ENCODE results near the gene RAPGEF1. TPM values are rescaled to one million over a fixed set of nuclear protein-coding genes. Genes with fewer than 3 reads are reported as not detected.

RAPGEF1 gene
- total RNA-seq, 1 experiment from 2014 or later: 6.1 TPM

- no peak for DNase-seq
- Histone ChIP-seq H2AFZ (ENCODE audit: low read length) (no peak overlapping the region), H3K4me3 (ENCODE audit: low read length) (no peak overlapping the region), H3K4me2 (ENCODE audit: low read depth, low read length, poor library complexity, severe bottlenecking) (peak overlapping the region; percentile 22), H3K27ac (ENCODE audit: low read length) (no peak overlapping the region), H3K4me1 (ENCODE audit: low read length) (peaks cover 35% of the 10 kb centered on the region), H3K9me2 (replicated peaks; ENCODE audit: insufficient read depth, low read length) (no peaks in the 10 kb centered on the region), H3K9me3 (ENCODE audit: low read length) (no peaks in the 10 kb centered on the region), H3K9ac (ENCODE audit: low read length) (no peak overlapping the region), H3K36me3 (ENCODE audit: insufficient read depth, low read length) (no peaks in the 10 kb centered on the region), H4K20me1 (ENCODE audit: insufficient read depth, low read depth, low read length) (peaks cover 48% of the 10 kb centered on the region), H3K79me2 (ENCODE audit: low read length) (no peaks in the 10 kb centered on the region), H3K27me3 (ENCODE audit: low read length) (no peaks in the 10 kb centered on the region)
These were observed 35.5 kb downstream of the RAPGEF1 start for GRCh38 chr9:131704141-131704983.

GRCh38 chr9:131703697-131704096 lies 36.2 kb downstream of the RAPGEF1 start:
- H3K27ac ChIP-seq (ENCODE audit: low read length): no peak overlapping the region
- no peaks in the 10 kb centered on the region for H3K36me3 ChIP-seq (ENCODE audit: insufficient read depth, low read length)
- H3K27me3 ChIP-seq (ENCODE audit: low read length): no peaks in the 10 kb centered on the region
- H4K20me1 ChIP-seq (ENCODE audit: insufficient read depth, low read depth, low read length): peaks cover 46% of the 10 kb centered on the region
- H3K9me2 ChIP-seq (replicated peaks; ENCODE audit: insufficient read depth, low read length): no peaks in the 10 kb centered on the region
- H3K4me1 ChIP-seq (ENCODE audit: low read length): peaks cover 35% of the 10 kb centered on the region
- DNase-seq: no peak
- H3K9me3 ChIP-seq (ENCODE audit: low read length): no peaks in the 10 kb centered on the region
- peak overlapping the region; percentile 22 for H3K4me2 ChIP-seq (ENCODE audit: low read depth, low read length, poor library complexity, severe bottlenecking)
- no peak overlapping the region for H3K4me3 ChIP-seq (ENCODE audit: low read length)
- no peaks in the 10 kb centered on the region for H3K79me2 ChIP-seq (ENCODE audit: low read length)
- H3K9ac ChIP-seq (ENCODE audit: low read length): no peak overlapping the region
- no peak overlapping the region for H2AFZ ChIP-seq (ENCODE audit: low read length)

GRCh38 chr9:131702911-131703310 lies 37.0 kb downstream of the RAPGEF1 start:
- H3K4me3 ChIP-seq (ENCODE audit: low read length): no peak overlapping the region
- H3K27me3 ChIP-seq (ENCODE audit: low read length): no peaks in the 10 kb centered on the region
- no peaks in the 10 kb centered on the region for H3K9me2 ChIP-seq (replicated peaks; ENCODE audit: insufficient read depth, low read length)
- peaks cover 34% of the 10 kb centered on the region for H3K4me1 ChIP-seq (ENCODE audit: low read length)
- DNase-seq: no peak
- H4K20me1 ChIP-seq (ENCODE audit: insufficient read depth, low read depth, low read length): peaks cover 49% of the 10 kb centered on the region
- no peaks in the 10 kb centered on the region for H3K79me2 ChIP-seq (ENCODE audit: low read length)
- no peak overlapping the region for H2AFZ ChIP-seq (ENCODE audit: low read length)
- H3K9ac ChIP-seq (ENCODE audit: low read length): no peak overlapping the region
- H3K9me3 ChIP-seq (ENCODE audit: low read length): no peaks in the 10 kb centered on the region
- no peak overlapping the region for H3K4me2 ChIP-seq (ENCODE audit: low read depth, low read length, poor library complexity, severe bottlenecking)
- H3K36me3 ChIP-seq (ENCODE audit: insufficient read depth, low read length): no peaks in the 10 kb centered on the region
- H3K27ac ChIP-seq (ENCODE audit: low read length): no peak overlapping the region

- H3K4me2 ChIP-seq (ENCODE audit: low read depth, low read length, poor library complexity, severe bottlenecking): no peak overlapping the region
These were observed 38.0 kb downstream of the RAPGEF1 start for GRCh38 chr9:131701789-131702337.

GRCh38 chr9:131701436-131701781 lies 38.5 kb downstream of the RAPGEF1 start:
- H3K27ac ChIP-seq (ENCODE audit: low read length): no peak overlapping the region
- H3K4me3 ChIP-seq (ENCODE audit: low read length): no peak overlapping the region
- peaks cover 19% of the 10 kb centered on the region for H3K4me1 ChIP-seq (ENCODE audit: low read length)
- no peak overlapping the region for H2AFZ ChIP-seq (ENCODE audit: low read length)
- H3K9me3 ChIP-seq (ENCODE audit: low read length): no peaks in the 10 kb centered on the region
- H3K4me2 ChIP-seq (ENCODE audit: low read depth, low read length, poor library complexity, severe bottlenecking): no peak overlapping the region
- no peaks in the 10 kb centered on the region for H3K9me2 ChIP-seq (replicated peaks; ENCODE audit: insufficient read depth, low read length)
- no peaks in the 10 kb centered on the region for H3K36me3 ChIP-seq (ENCODE audit: insufficient read depth, low read length)
- peaks cover 53% of the 10 kb centered on the region for H4K20me1 ChIP-seq (ENCODE audit: insufficient read depth, low read depth, low read length)
- H3K79me2 ChIP-seq (ENCODE audit: low read length): no peaks in the 10 kb centered on the region
- no peaks in the 10 kb centered on the region for H3K27me3 ChIP-seq (ENCODE audit: low read length)
- no peak for DNase-seq
- no peak overlapping the region for H3K9ac ChIP-seq (ENCODE audit: low read length)

More at GRCh38 chr9:131701789-131702337, 38.0 kb downstream of the RAPGEF1 start:
- Histone ChIP-seq H3K9ac (ENCODE audit: low read length) (no peak overlapping the region), H3K36me3 (ENCODE audit: insufficient read depth, low read length) (no peaks in the 10 kb centered on the region), H3K27me3 (ENCODE audit: low read length) (no peaks in the 10 kb centered on the region), H3K4me3 (ENCODE audit: low read length) (no peak overlapping the region), H3K79me2 (ENCODE audit: low read length) (no peaks in the 10 kb centered on the region), H3K27ac (ENCODE audit: low read length) (no peak overlapping the region), H4K20me1 (ENCODE audit: insufficient read depth, low read depth, low read length) (peaks cover 56% of the 10 kb centered on the region), H3K9me2 (replicated peaks; ENCODE audit: insufficient read depth, low read length) (no peaks in the 10 kb centered on the region), H2AFZ (ENCODE audit: low read length) (no peak overlapping the region), H3K4me1 (ENCODE audit: low read length) (peaks cover 23% of the 10 kb centered on the region), H3K9me3 (ENCODE audit: low read length) (no peaks in the 10 kb centered on the region)
- no peak for DNase-seq

GRCh38 chr9:131700765-131701435 lies 39.0 kb downstream of the RAPGEF1 start:
- Histone ChIP-seq H3K36me3 (ENCODE audit: insufficient read depth, low read length) (no peaks in the 10 kb centered on the region), H3K9me3 (ENCODE audit: low read length) (no peaks in the 10 kb centered on the region), H3K9ac (ENCODE audit: low read length) (no peak overlapping the region), H3K4me1 (ENCODE audit: low read length) (peaks cover 19% of the 10 kb centered on the region), H4K20me1 (ENCODE audit: insufficient read depth, low read depth, low read length) (peaks cover 55% of the 10 kb centered on the region), H3K4me2 (ENCODE audit: low read depth, low read length, poor library complexity, severe bottlenecking) (no peak overlapping the region), H2AFZ (ENCODE audit: low read length) (no peak overlapping the region), H3K4me3 (ENCODE audit: low read length) (no peak overlapping the region), H3K79me2 (ENCODE audit: low read length) (no peaks in the 10 kb centered on the region), H3K9me2 (replicated peaks; ENCODE audit: insufficient read depth, low read length) (no peaks in the 10 kb centered on the region), H3K27me3 (ENCODE audit: low read length) (no peaks in the 10 kb centered on the region), H3K27ac (ENCODE audit: low read length) (no peak overlapping the region)
- no peak for DNase-seq

- DNase-seq: no peak
- Histone ChIP-seq H3K79me2 (ENCODE audit: low read length) (no peaks in the 10 kb centered on the region), H3K27ac (ENCODE audit: low read length) (no peak overlapping the region)
These were observed 39.8 kb downstream of the RAPGEF1 start for GRCh38 chr9:131700076-131700475.

GRCh38 chr9:131698618-131698985 lies 41.3 kb downstream of the RAPGEF1 start:
- Histone ChIP-seq H3K27me3 (ENCODE audit: low read length) (no peaks in the 10 kb centered on the region), H3K27ac (ENCODE audit: low read length) (no peak overlapping the region), H3K36me3 (ENCODE audit: insufficient read depth, low read length) (no peaks in the 10 kb centered on the region), H3K9me2 (replicated peaks; ENCODE audit: insufficient read depth, low read length) (no peaks in the 10 kb centered on the region), H4K20me1 (ENCODE audit: insufficient read depth, low read depth, low read length) (peaks cover 57% of the 10 kb centered on the region), H3K4me1 (ENCODE audit: low read length) (peaks cover 6% of the 10 kb centered on the region), H3K79me2 (ENCODE audit: low read length) (no peaks in the 10 kb centered on the region), H3K4me2 (ENCODE audit: low read depth, low read length, poor library complexity, severe bottlenecking) (no peak overlapping the region), H3K4me3 (ENCODE audit: low read length) (no peak overlapping the region), H3K9me3 (ENCODE audit: low read length) (no peaks in the 10 kb centered on the region), H3K9ac (ENCODE audit: low read length) (no peak overlapping the region), H2AFZ (ENCODE audit: low read length) (no peak overlapping the region)
- DNase-seq: no peak

More at GRCh38 chr9:131700076-131700475, 39.8 kb downstream of the RAPGEF1 start:
- no peak overlapping the region for H2AFZ ChIP-seq (ENCODE audit: low read length)
- H3K36me3 ChIP-seq (ENCODE audit: insufficient read depth, low read length): no peaks in the 10 kb centered on the region
- H3K4me1 ChIP-seq (ENCODE audit: low read length): peaks cover 19% of the 10 kb centered on the region
- H3K27me3 ChIP-seq (ENCODE audit: low read length): no peaks in the 10 kb centered on the region
- no peaks in the 10 kb centered on the region for H3K9me2 ChIP-seq (replicated peaks; ENCODE audit: insufficient read depth, low read length)
- no peaks in the 10 kb centered on the region for H3K9me3 ChIP-seq (ENCODE audit: low read length)
- peaks cover 60% of the 10 kb centered on the region for H4K20me1 ChIP-seq (ENCODE audit: insufficient read depth, low read depth, low read length)
- no peak overlapping the region for H3K9ac ChIP-seq (ENCODE audit: low read length)
- no peak overlapping the region for H3K4me3 ChIP-seq (ENCODE audit: low read length)
- no peak overlapping the region for H3K4me2 ChIP-seq (ENCODE audit: low read depth, low read length, poor library complexity, severe bottlenecking)
